K562 (cell line): ENCODE results near the gene BCAS1. TPM values are rescaled to one million over a fixed set of nuclear protein-coding genes. Genes with fewer than 3 reads are reported as not detected.
A peak's percentile ranks its signal among the peaks of the same experiment; 100 is the strongest.

ENCODE experiments used
- ATAC-seq: fragments of 200-7000 bp; cut with Tn5 transposase; 3 replicates; pipeline ENCODE4 v1.9.1; 2020; ENCODE audit warnings: moderate library complexity
- BruUV-seq: library from RNA; stranded (reverse); fragments of 400-500 nt; replicated peaks from 2 replicates; lab custom pipeline; 2021; lab: Mats Ljungman, UMichigan
- CTCF ChIA-PET: fragments of 300-600 bp; formaldehyde crosslinking; extraction: SDS; loops from one replicate; lab custom pipeline; 2021; ENCODE audit warnings: low intra/inter-chr PET ratio; lab: Yijun Ruan, JAX
- POLR2A ChIA-PET: fragments of 300-600, 350-650 bp; sonication (Branson Sonifier 250); formaldehyde crosslinking; extraction: SDS; loops from one replicate; lab custom pipeline; 2021; ENCODE audit warnings: antibody characterized with exemption, inconsistent platforms; lab: Yijun Ruan, JAX
- DNase-seq, 4 experiments: peaks; one replicate each; pipeline versions ENCODE4 v3.0.0 to v3.0.0-alpha.2; 2011 to 2018; ENCODE audit warnings: low spot score in 3 of 4, mixed read lengths in 3 of 4; ENCODE audit errors: extremely low read depth in 1 of 4
- FAIRE-seq: peaks from 2 replicates; lab custom pipeline; 2011; peaks lifted over from hg19 to GRCh38; lab: Jason Lieb, UNC
- H2AFZ ChIP-seq: 2 replicates; pipeline ENCODE4 v1.6.0; 2011; ENCODE audit warnings: low read depth, low read length, control low read depth, inconsistent platforms
- H3K27ac ChIP-seq: fragments of 200-600 bp; 3 replicates; pipeline ENCODE4 v1.8.0; 2011; ENCODE audit warnings: low read depth, mild to moderate bottlenecking, control low read depth, inconsistent platforms, low read length, moderate library complexity, mixed read lengths; ENCODE audit errors: extremely low read depth
- H3K27me3 ChIP-seq, 2 experiments: fragments of 300-600 bp in 1 of 2; 2 replicates in 1 of 2; 3 replicates in 1 of 2; pipeline versions ENCODE4 v1.6.0 to v1.8.0; 2011; ENCODE audit warnings: inconsistent platforms in 2 of 2, low read length in 2 of 2, mild to moderate bottlenecking in 1 of 2, mixed read lengths in 1 of 2, moderate library complexity in 1 of 2; ENCODE audit not compliant: control insufficient read depth in 2 of 2, insufficient read depth in 2 of 2
- H3K36me3 ChIP-seq: fragments of 300-600 bp; 3 replicates; pipeline ENCODE4 v1.8.0; 2011; ENCODE audit warnings: mild to moderate bottlenecking, low read length, inconsistent platforms; ENCODE audit not compliant: control insufficient read depth, insufficient read depth
- H3K4me1 ChIP-seq, 2 experiments: fragments of 200-600 bp in 1 of 2; replicated peaks in 1 of 2; 2 replicates in 1 of 2; 3 replicates in 1 of 2; pipeline versions ENCODE4 v1.5.1 to v1.8.0; 2011; ENCODE audit warnings: inconsistent platforms in 2 of 2, low read length in 2 of 2, mild to moderate bottlenecking in 1 of 2, mixed read lengths in 1 of 2, moderate library complexity in 1 of 2; ENCODE audit not compliant: control insufficient read depth in 2 of 2, insufficient read depth in 2 of 2
- H3K4me2 ChIP-seq: 2 replicates; pipeline ENCODE4 v1.6.1; 2011; ENCODE audit warnings: low read length, control low read depth, inconsistent platforms, mixed read lengths; ENCODE audit not compliant: insufficient read depth
- H3K4me3 ChIP-seq: fragments of 200-600 bp; sonication (generic), shearing (Covaris generic); 2 replicates; pipeline ENCODE4 v1.5.1; 2016; ENCODE audit warnings: control low read depth, inconsistent platforms
- H3K79me2 ChIP-seq: fragments of 200-600 bp; 3 replicates; pipeline ENCODE4 v1.8.0; 2011; ENCODE audit warnings: low read length, inconsistent platforms; ENCODE audit not compliant: control insufficient read depth, insufficient read depth
- H3K9ac ChIP-seq, 2 experiments: 2 replicates each; pipeline versions ENCODE4 v1.6.0 to v1.6.1; 2011; ENCODE audit warnings: low read depth in 2 of 2, low read length in 2 of 2, control low read depth in 1 of 2, inconsistent platforms in 1 of 2, mild to moderate bottlenecking in 1 of 2, mixed read lengths in 1 of 2; ENCODE audit not compliant: insufficient read depth in 1 of 2
- H3K9me1 ChIP-seq: one replicate; pipeline ENCODE4 v1.6.0; 2011; ENCODE audit warnings: inconsistent platforms, mild to moderate bottlenecking, low read length, moderate library complexity; ENCODE audit not compliant: control insufficient read depth, insufficient read depth
- H3K9me3 ChIP-seq: replicated peaks from 2 replicates; pipeline ENCODE4 v1.5.1; 2011; ENCODE audit warnings: low read depth, low read length, inconsistent platforms; ENCODE audit not compliant: control insufficient read depth, insufficient read depth
- H4K20me1 ChIP-seq: replicated peaks from 2 replicates; pipeline ENCODE4 v1.6.1; 2011; ENCODE audit warnings: low read length, inconsistent platforms, mixed read lengths; ENCODE audit not compliant: control insufficient read depth, insufficient read depth
- AFF1 ChIP-seq, 2 experiments: fragments of 450-650 bp; IDR thresholded peaks; 2 replicates each; pipeline ENCODE4 v1.6.1; 2018; ENCODE audit warnings: mild to moderate bottlenecking in 2 of 2, low read depth in 1 of 2; ENCODE audit not compliant: partially characterized antibody in 2 of 2
- CTCF ChIP-seq, 3 experiments: IDR thresholded peaks in 2 of 3; conservative IDR thresholded peaks in 1 of 3; 2 replicates each; pipeline ENCODE4 v1.5.1; 2011 to 2012; ENCODE audit warnings: low read length in 3 of 3, mild to moderate bottlenecking in 3 of 3, control low read depth in 2 of 3, improper control_type of control experiment in 1 of 3, inconsistent platforms in 1 of 3, low read depth in 1 of 3, mixed read lengths in 1 of 3, moderate library complexity in 1 of 3; ENCODE audit not compliant: insufficient read depth in 2 of 3
- ELF4 ChIP-seq: fragments of 450-650 bp; formaldehyde crosslinking; IDR thresholded peaks from 2 replicates; pipeline ENCODE4 v1.4.0; 2022; ENCODE audit warnings: missing genetic modification characterization
- EWSR1 ChIP-seq: fragments of 450-650 bp; IDR thresholded peaks from 2 replicates; pipeline ENCODE4 v1.6.1; 2018; ENCODE audit warnings: borderline replicate concordance, mild to moderate bottlenecking, low read depth, moderate library complexity; ENCODE audit not compliant: partially characterized antibody
- RNF2 ChIP-seq: sonication (generic); IDR thresholded peaks from 2 replicates; pipeline ENCODE4 v1.6.1; 2016
- SMARCC2 ChIP-seq: fragments of 450-650 bp; IDR thresholded peaks from 2 replicates; pipeline ENCODE4 v1.6.1; 2017; ENCODE audit warnings: antibody characterized with exemption, moderate library complexity, mild to moderate bottlenecking, low read depth
- STAG1 ChIP-seq: sonication (generic); formaldehyde crosslinking; IDR thresholded peaks from 2 replicates; pipeline ENCODE4 v1.5.0; 2020; ENCODE audit warnings: missing genetic modification reagents, borderline replicate concordance
- TAL1 ChIP-seq: fragments of 450-650 bp; IDR thresholded peaks from 2 replicates; pipeline ENCODE4 v1.6.1; 2016; ENCODE audit warnings: mild to moderate bottlenecking
- VEZF1 ChIP-seq: fragments of 200-800 bp; sonication (Bioruptor generic); IDR thresholded peaks from 2 replicates; pipeline ENCODE4 v1.6.1; 2017; ENCODE audit warnings: missing genetic modification characterization, missing compliant biosample characterization
- ZNF24 ChIP-seq: fragments of 450-650 bp; IDR thresholded peaks from 2 replicates; pipeline ENCODE4 v1.6.1; 2016
- ZNF384 ChIP-seq: IDR thresholded peaks from 2 replicates; pipeline ENCODE4 v1.6.1; 2012; ENCODE audit warnings: low read depth, low read length, improper control_type of control experiment
- ZNF41 ChIP-seq: fragments of 250-450 bp; sonication (Bioruptor Pico); conservative IDR thresholded peaks from 2 replicates; pipeline ENCODE4 v1.4.0; 2020; ENCODE audit warnings: mild to moderate bottlenecking
- WGBS: fragments of 100-300 bp; shearing (Covaris generic); methylation state at CpG from one replicate; pipeline ENCODE4 v1.1.6; 2016; ENCODE audit warnings: low coverage, mixed read lengths; ENCODE audit not compliant: insufficient coverage; ENCODE audit errors: missing lambda C conversion rate; 5-methylcytosine and 5-hydroxymethylcytosine counted together
- in situ Hi-C: fragments of 300-500 bp; cut with MboI; formaldehyde crosslinking; loops from 4 replicates; pipeline ENCODE4 v1.15.0; 2018; ENCODE audit warnings: inconsistent platforms, mixed read lengths
- intact Hi-C: fragments of 100-400 bp; cut with micrococcal nuclease; formaldehyde crosslinking; loops from 2 replicates; pipeline ENCODE4 v1.14.2; 2022
- polyA plus RNA-seq, 8 experiments: library from polyadenylated mRNA; depleted of rRNA in 4 of 8; stranded (reverse) in 5 of 8; unstranded in 3 of 8; fragments of >200 nt; fragmentation: Nextera tagmentation in 2 of 8; fragmentation: Illumina TruSeq in 1 of 8; extraction: Ambion mirVana in 2 of 8; extraction: Trizol in 1 of 8; gene quantifications; 2 replicates each; pipeline versions ENCODE4 v1.2.1 to v1.2.3, GENCODE V29; 2011 to 2014; ENCODE audit warnings: inconsistent platforms in 1 of 8, missing spikeins in 1 of 8
- total RNA-seq, 7 experiments: library from RNA; depleted of rRNA in 6 of 7; stranded (reverse); fragments of >200 nt in 6 of 7; fragmentation: Illumina TruSeq in 2 of 7; extraction: Trizol in 2 of 7; gene quantifications; 2 replicates each; pipeline versions ENCODE4 v1.2.1 to v1.2.3, GENCODE V29; 2011 to 2021; ENCODE audit warnings: low replicate concordance in 1 of 7

BCAS1 gene
- total and polyA plus RNA-seq, 9 of the 15 experiments (the other 6 are each of a cell fraction or from before 2014, with no cell fraction given): 0.18 to 2.3 (median 0.93) TPM

DNA sequence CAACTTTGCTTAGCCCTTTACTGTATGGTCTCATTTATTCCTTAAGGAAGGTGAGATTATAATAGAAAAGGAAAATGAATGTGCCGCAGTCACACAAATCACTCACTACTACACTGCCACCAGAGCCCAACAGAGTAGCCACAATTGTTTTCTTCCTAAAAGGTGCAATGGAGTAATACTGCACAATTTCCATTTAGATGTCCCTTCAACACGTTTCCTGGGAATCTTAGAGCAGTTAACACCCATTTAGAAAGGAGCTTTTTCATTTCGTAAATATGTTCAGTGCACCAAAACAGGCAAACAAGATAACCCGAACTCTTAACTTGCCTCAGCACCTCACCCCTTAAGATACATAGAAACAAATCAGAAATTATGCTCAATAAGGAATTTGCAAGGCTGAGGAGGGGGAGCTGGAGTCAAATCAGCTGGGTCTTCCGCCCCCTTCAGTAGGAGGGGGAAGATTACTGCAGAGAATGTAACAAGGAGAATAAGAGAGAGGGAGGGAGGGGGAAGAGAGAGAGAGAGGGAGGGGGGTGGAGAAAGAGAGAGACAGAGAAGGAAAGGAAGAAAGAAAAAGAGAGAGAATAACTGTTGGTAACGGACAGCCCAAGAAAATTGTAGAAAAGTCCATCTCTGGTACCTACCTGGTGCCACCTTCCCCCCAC is 155.5 kb downstream of the BCAS1 start:
- 27% methylated on average over 5 of the region's 6 CpGs for WGBS
- H2AFZ ChIP-seq: peak overlapping the region; percentile 88
- in situ Hi-C loops (no loop called here), intact Hi-C loops (loop anchor here (5.0 kb wide), 3 partner anchors 43 to 323 kb away; partner anchors contain the start of gene ZNF217)
- peak; percentile 42 for FAIRE-seq
- ChIA-PET POLR2A (interaction anchor here (0.6 to 1.0 kb wide), 7 partner anchors 13 to 984 kb away, joined by 3 read pairs; no protein-coding TSS in a partner anchor), CTCF (interaction anchor here (0.6 to 3.4 kb wide), 4 partner anchors 25 to 335 kb away, joined by 3 to 33 read pairs (median 6); no protein-coding TSS in a partner anchor)
- peak; percentile 18; the same call in 2 of the 3 replicates for ATAC-seq
- H3K4me1 ChIP-seq: peaks cover 25 to 41% of the 10 kb centered on the region in 2 experiments; a peak in 3 of 5 replicates
- peak overlapping the region; percentile 38 for H3K4me3 ChIP-seq
- peak overlapping the region; percentile 82; the same call in 2 of the 3 replicates for H3K27ac ChIP-seq
- no peaks in the 10 kb centered on the region for H3K9me1 ChIP-seq
- peak in 2 of 4 experiments; percentile 27 to 34 for DNase-seq
- no peaks in the 10 kb centered on the region for H3K36me3 ChIP-seq
- no peaks in the 10 kb centered on the region for H3K9me3 ChIP-seq
- BruUV-seq: no TSS peak
- H3K9ac ChIP-seq: peak overlapping the region in 1 of 2 experiments; percentile 69; a peak in 3 of 4 replicates
- H3K27me3 ChIP-seq: no peaks in the 10 kb centered on the region
- H3K79me2 ChIP-seq: no peaks in the 10 kb centered on the region
- H4K20me1 ChIP-seq: no peaks in the 10 kb centered on the region
- H3K4me2 ChIP-seq: peak overlapping the region; percentile 80
- TF ChIP-seq ZNF384 (no peak), CTCF (IDR thresholded peaks at IDR 0.05 in 2 of 3, conservative IDR thresholded peaks at IDR 0.05 in 1 of 3; ENCODE audit: insufficient read depth in 2 of 3, low read depth in 1 of 3, low read length in 3 of 3) (peak in 1 of 3 experiments; percentile 15; a peak in 1 of 6 replicates), ZNF41 (CRISPR knock-in tag) (no peak), AFF1 (IDR thresholded peaks at IDR 0.05; ENCODE audit: low read depth in 1 of 2, partially characterized antibody in 2 of 2) (peak in 1 of 2 experiments; percentile 51), ELF4 (CRISPR knock-in tag) (0 out of 2 replicates have a peak, but pooled peaks have one; percentile 45), SMARCC2 (no peak), VEZF1 (CRISPR knock-in tag) (peak; percentile 63; the same call in 1 of the 2 replicates), STAG1 (CRISPR knock-in tag) (no peak), RNF2 (0 out of 2 replicates have a peak, but pooled peaks have one; percentile 7), ZNF24 (0 out of 2 replicates have a peak, but pooled peaks have one; percentile 31), TAL1 (no peak), EWSR1 (peak; percentile 43)
